ENCODE measurements around the gene TEAD3.

TEAD3 gene

GRCh38 chr6:35486005-35486925 is 10.6 kb downstream of the TEAD3 start:
- TF ChIP-seq POLR2AphosphoS5 (IDR thresholded peaks at IDR 0.05; ENCODE audit: low read depth) = no peak
- TF ChIP-seq CTCF (IDR thresholded peaks at IDR 0.05; ENCODE audit: insufficient read depth, low read length) = no peak
- no peak for TF ChIP-seq REST (IDR thresholded peaks at IDR 0.05; ENCODE audit: insufficient replicate concordance, low read depth)
- no peak for TF ChIP-seq SPI1 (IDR thresholded peaks at IDR 0.05; ENCODE audit: borderline replicate concordance, low read depth)
- no peak for TF ChIP-seq GABPA (IDR thresholded peaks at IDR 0.05; ENCODE audit: low read depth)
- H3K27me3 ChIP-seq (ENCODE audit: insufficient read depth, poor library complexity, severe bottlenecking) = no peaks in the 10 kb centered on the region
- DNase-seq (ENCODE audit: low read depth in 1 of 2, low spot score in 1 of 2) = no peak
- H3K27ac ChIP-seq (replicated peaks) = peak overlapping the region; percentile 86
- H3K4me3 ChIP-seq (replicated peaks; ENCODE audit: insufficient read depth, low read length) = no peak overlapping the region

- no peak for DNase-seq (ENCODE audit: low read depth in 1 of 2, low spot score in 1 of 2)
- Histone ChIP-seq H3K27ac (replicated peaks) (no peak overlapping the region), H3K4me3 (replicated peaks; ENCODE audit: insufficient read depth, low read length) (no peak overlapping the region), H3K27me3 (ENCODE audit: insufficient read depth, poor library complexity, severe bottlenecking) (no peaks in the 10 kb centered on the region)
- TF ChIP-seq REST (IDR thresholded peaks at IDR 0.05; ENCODE audit: insufficient replicate concordance, low read depth) (no peak), SPI1 (IDR thresholded peaks at IDR 0.05; ENCODE audit: borderline replicate concordance, low read depth) (no peak), CTCF (IDR thresholded peaks at IDR 0.05; ENCODE audit: insufficient read depth, low read length) (no peak), GABPA (IDR thresholded peaks at IDR 0.05; ENCODE audit: low read depth) (no peak), POLR2AphosphoS5 (IDR thresholded peaks at IDR 0.05; ENCODE audit: low read depth) (no peak)
Observed at GRCh38 chr6:35485402-35485877, 11.4 kb downstream of the TEAD3 start.

- Histone ChIP-seq H3K27ac (replicated peaks) (no peak overlapping the region), H3K4me3 (replicated peaks; ENCODE audit: insufficient read depth, low read length) (no peak overlapping the region)
- TF ChIP-seq POLR2AphosphoS5 (IDR thresholded peaks at IDR 0.05; ENCODE audit: low read depth) = no peak
Observed at GRCh38 chr6:35484921-35485392, 11.9 kb downstream of the TEAD3 start.

GRCh38 chr6:35483893-35484645 is 12.8 kb downstream of the TEAD3 start:
- no peak for TF ChIP-seq POLR2AphosphoS5 (IDR thresholded peaks at IDR 0.05; ENCODE audit: low read depth)
- no peak for DNase-seq (ENCODE audit: low read depth in 1 of 2, low spot score in 1 of 2)
- Histone ChIP-seq H3K4me3 (replicated peaks; ENCODE audit: insufficient read depth, low read length) (no peak overlapping the region), H3K27ac (replicated peaks) (peak overlapping the region; percentile 14; the same call in 1 of the 2 replicates), H3K27me3 (ENCODE audit: insufficient read depth, poor library complexity, severe bottlenecking) (no peaks in the 10 kb centered on the region)

More at GRCh38 chr6:35484921-35485392, 11.9 kb downstream of the TEAD3 start:
- no peak for DNase-seq (ENCODE audit: low read depth in 1 of 2, low spot score in 1 of 2)
- no peaks in the 10 kb centered on the region for H3K27me3 ChIP-seq (ENCODE audit: insufficient read depth, poor library complexity, severe bottlenecking)

All from HL-60 (cell line).